Upper lobe of left lung (tissue), 4 donors: ENCODE results near the gene ST3GAL3.

Experiments used
- EP300 ChIP-seq, 4 donors: sonication (generic); formaldehyde crosslinking; IDR thresholded peaks; one replicate each; pipeline ENCODE4 v1.5.1; 2017; ENCODE audit warnings: antibody characterized with exemption in 4 of 4, control low read depth in 2 of 4
- POLR2A ChIP-seq, 4 donors: fragments of 450-650 bp; IDR thresholded peaks; one replicate each; pipeline ENCODE4 v1.5.1; 2016 to 2017; ENCODE audit warnings: antibody characterized with exemption in 4 of 4, mild to moderate bottlenecking in 2 of 4
- POLR2AphosphoS5 ChIP-seq, 2 donors: sonication (generic); formaldehyde crosslinking; IDR thresholded peaks; one replicate each; pipeline ENCODE4 v1.5.1; 2017; ENCODE audit warnings: antibody characterized with exemption in 2 of 2
- TF ChIP-seq, protein P1 (sequence below), 6 experiments: fragments of 450-650 bp in 4 of 6; fragments of 200-600 bp in 2 of 6; sonication (generic) in 2 of 6; IDR thresholded peaks; one replicate each; pipeline ENCODE4 v1.5.1; 2016 to 2019; ENCODE audit warnings: antibody characterized with exemption in 6 of 6

DNA sequence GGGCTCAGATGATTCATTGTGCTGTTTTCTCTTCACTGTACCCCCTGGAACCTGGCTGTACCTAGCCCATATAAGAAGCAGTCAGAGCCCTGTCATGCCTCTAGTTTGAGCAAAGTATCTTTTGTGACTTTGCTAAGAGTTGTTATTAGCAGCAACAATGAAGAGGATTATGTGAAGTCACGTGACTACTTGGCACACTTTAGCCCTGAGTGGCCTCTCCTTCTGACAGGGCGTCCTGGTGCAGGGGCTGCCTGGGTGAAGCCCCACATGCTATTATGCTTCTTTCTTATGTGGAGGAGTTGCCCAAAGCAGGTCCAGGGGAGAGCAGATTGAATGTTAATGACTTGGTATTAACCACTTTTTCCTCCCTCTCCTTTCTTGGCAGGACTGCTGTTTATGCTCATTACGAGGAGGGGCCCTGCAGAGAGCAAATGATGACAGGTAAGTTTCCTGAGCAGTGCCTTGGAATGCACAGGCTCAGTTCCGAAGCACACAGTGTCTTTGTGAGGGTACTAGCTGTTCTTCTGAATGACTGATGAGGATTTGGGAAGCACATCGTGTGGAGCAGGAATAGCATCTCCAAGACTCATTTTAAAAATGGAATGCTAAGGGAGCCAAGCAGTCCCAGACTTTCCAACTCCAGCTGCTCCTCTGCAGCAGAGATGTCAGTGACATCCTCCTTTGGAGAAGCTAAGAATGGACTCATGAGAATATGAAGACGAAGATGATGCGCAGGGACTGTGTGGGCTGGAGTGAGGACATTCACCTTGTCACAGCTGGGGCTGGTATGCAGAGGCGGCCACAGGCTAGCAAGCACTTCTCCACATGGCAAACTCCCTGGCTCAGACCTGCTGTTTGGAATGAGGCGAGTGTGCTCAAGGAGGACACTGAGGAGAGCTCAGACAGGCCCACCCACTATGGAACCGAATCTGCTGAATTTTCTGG is 15.2 kb upstream of the ST3GAL3 start:
- TF ChIP-seq, protein P1, sequence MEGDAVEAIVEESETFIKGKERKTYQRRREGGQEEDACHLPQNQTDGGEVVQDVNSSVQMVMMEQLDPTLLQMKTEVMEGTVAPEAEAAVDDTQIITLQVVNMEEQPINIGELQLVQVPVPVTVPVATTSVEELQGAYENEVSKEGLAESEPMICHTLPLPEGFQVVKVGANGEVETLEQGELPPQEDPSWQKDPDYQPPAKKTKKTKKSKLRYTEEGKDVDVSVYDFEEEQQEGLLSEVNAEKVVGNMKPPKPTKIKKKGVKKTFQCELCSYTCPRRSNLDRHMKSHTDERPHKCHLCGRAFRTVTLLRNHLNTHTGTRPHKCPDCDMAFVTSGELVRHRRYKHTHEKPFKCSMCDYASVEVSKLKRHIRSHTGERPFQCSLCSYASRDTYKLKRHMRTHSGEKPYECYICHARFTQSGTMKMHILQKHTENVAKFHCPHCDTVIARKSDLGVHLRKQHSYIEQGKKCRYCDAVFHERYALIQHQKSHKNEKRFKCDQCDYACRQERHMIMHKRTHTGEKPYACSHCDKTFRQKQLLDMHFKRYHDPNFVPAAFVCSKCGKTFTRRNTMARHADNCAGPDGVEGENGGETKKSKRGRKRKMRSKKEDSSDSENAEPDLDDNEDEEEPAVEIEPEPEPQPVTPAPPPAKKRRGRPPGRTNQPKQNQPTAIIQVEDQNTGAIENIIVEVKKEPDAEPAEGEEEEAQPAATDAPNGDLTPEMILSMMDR (IDR thresholded peaks at IDR 0.05): no peak
- TF ChIP-seq POLR2A (IDR thresholded peaks at IDR 0.05) (no peak), POLR2AphosphoS5 (IDR thresholded peaks at IDR 0.05) (no peak), EP300 (IDR thresholded peaks at IDR 0.05) (no peak)
